WERI-Rb-1 (cell line): ENCODE results near the gene TIPARP.

Source experiments
- DNase-seq: peaks from one replicate; pipeline ENCODE4 v3.0.0-alpha.2; 2020
- H3K27ac ChIP-seq: fragments of 250-450 bp; sonication (Bioruptor Pico); 2 replicates; pipeline ENCODE4 v1.5.1; 2020; ENCODE audit warnings: mild to moderate bottlenecking, moderate library complexity
- H3K27me3 ChIP-seq: fragments of 250-450 bp; sonication (Bioruptor Pico); 2 replicates; pipeline ENCODE4 v1.5.1; 2021; ENCODE audit warnings: mild to moderate bottlenecking, low read depth, moderate library complexity; ENCODE audit not compliant: insufficient read depth, severe bottlenecking
- H3K36me3 ChIP-seq: fragments of 250-450 bp; sonication (Bioruptor Pico); 2 replicates; pipeline ENCODE4 v1.5.1; 2020; ENCODE audit warnings: mild to moderate bottlenecking, moderate library complexity
- H3K4me3 ChIP-seq: 2 replicates; pipeline ENCODE4 v1.5.1; 2011; ENCODE audit warnings: low read depth, mild to moderate bottlenecking, control low read depth, low read length
- H3K9me3 ChIP-seq: fragments of 250-450 bp; sonication (Bioruptor Pico); 2 replicates; pipeline ENCODE4 v1.5.1; 2021; ENCODE audit warnings: mild to moderate bottlenecking, moderate library complexity; ENCODE audit not compliant: severe bottlenecking
- TF ChIP-seq, protein P1 (sequence below): IDR thresholded peaks from 2 replicates; pipeline ENCODE4 v1.5.1; 2011; ENCODE audit warnings: low read depth, mild to moderate bottlenecking, control low read depth, inconsistent platforms, low read length

TIPARP gene

DNA sequence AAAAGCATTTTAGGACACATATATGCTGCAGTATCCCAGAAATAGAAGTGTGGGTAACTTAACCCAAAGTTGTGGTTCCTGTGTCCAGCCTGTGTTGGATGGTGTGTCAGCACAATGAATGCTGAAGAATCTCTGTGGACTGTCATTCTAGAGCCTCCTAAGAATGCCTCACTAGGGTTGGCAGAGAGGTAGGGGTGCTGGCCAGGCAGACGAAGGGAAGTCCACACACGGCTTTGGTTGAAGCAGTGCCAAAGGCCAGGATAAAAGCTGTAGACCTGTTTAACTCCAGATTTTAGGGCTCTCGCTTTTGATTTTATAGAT is 43.7 kb upstream of the TIPARP start:
- TF ChIP-seq, protein P1, sequence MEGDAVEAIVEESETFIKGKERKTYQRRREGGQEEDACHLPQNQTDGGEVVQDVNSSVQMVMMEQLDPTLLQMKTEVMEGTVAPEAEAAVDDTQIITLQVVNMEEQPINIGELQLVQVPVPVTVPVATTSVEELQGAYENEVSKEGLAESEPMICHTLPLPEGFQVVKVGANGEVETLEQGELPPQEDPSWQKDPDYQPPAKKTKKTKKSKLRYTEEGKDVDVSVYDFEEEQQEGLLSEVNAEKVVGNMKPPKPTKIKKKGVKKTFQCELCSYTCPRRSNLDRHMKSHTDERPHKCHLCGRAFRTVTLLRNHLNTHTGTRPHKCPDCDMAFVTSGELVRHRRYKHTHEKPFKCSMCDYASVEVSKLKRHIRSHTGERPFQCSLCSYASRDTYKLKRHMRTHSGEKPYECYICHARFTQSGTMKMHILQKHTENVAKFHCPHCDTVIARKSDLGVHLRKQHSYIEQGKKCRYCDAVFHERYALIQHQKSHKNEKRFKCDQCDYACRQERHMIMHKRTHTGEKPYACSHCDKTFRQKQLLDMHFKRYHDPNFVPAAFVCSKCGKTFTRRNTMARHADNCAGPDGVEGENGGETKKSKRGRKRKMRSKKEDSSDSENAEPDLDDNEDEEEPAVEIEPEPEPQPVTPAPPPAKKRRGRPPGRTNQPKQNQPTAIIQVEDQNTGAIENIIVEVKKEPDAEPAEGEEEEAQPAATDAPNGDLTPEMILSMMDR: no peak
- DNase-seq: no peak
- no peak overlapping the region for H3K4me3 ChIP-seq
- H3K27ac ChIP-seq: no peak overlapping the region
- H3K27me3 ChIP-seq: no peaks in the 10 kb centered on the region
- H3K36me3 ChIP-seq: no peaks in the 10 kb centered on the region
- no peaks in the 10 kb centered on the region for H3K9me3 ChIP-seq

DNA sequence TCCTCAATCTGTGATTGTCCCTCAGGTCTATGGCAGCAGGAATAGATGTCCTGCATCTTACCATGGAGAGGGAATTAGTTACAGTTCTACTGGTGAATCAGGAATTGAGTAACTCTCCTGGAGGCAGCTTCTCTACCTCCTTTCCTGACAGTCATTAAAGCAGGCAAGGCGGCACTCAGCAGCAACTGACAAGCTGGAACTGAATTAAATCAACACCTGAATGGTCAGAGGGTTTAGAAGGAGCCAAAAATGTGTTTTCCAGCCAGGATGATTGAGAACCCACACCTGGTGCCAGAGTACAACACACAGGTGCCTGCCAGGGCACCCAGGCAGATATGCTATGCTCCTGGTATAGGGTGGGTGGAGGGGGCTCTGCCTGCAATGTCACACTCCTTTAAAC is 43.1 kb upstream of the TIPARP start:
- Histone ChIP-seq H3K36me3 (no peaks in the 10 kb centered on the region), H3K9me3 (no peaks in the 10 kb centered on the region), H3K27me3 (no peaks in the 10 kb centered on the region), H3K27ac (no peak overlapping the region), H3K4me3 (no peak overlapping the region)
- DNase-seq: no peak
- TF ChIP-seq, protein P1: no peak

DNA sequence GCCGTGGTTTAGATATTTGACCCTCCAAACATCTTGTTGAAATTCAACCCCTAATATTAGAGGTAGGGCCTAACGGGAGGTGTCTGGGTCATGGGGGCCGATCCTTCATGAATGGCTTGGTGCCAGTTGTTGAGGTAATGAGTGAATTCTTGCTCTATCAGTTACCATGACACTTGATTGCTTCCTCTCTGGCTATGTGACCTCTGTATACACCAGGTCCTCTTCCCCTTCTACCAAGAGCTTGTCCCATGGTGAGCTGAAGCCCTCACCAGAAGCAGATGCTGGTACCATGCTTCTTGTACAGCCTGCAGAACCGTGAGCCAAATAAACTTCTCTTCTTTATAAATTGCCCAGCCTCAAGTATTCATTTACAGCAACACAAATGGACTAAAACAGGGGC is 41.8 kb upstream of the TIPARP start:
- H3K4me3 ChIP-seq: no peak overlapping the region
- H3K9me3 ChIP-seq: no peaks in the 10 kb centered on the region
- DNase-seq: no peak
- TF ChIP-seq, protein P1: no peak
- H3K27me3 ChIP-seq: no peaks in the 10 kb centered on the region
- no peaks in the 10 kb centered on the region for H3K36me3 ChIP-seq
- no peak overlapping the region for H3K27ac ChIP-seq

DNA sequence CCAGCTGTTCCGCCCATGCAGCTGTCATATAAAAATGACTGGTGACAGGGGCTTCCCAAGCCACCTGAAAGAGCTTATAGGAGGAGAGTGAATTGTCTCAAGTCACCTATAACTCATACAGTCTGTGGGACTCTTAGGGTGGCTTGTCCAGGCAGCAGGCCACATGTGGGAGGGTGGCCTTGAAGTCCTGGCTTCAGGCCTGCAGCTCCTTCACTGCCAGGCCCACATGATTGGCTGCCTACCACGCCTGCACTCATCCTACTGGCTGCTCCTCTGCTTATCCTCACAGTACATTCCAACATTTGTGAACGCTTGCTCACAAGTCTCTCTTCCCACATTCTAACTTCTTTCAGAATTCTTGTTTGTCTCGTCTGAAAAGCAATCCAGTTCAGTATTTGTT is 41.1 kb upstream of the TIPARP start:
- H3K27me3 ChIP-seq: no peaks in the 10 kb centered on the region
- DNase-seq: no peak
- H3K9me3 ChIP-seq: no peaks in the 10 kb centered on the region
- H3K36me3 ChIP-seq: no peaks in the 10 kb centered on the region
- H3K4me3 ChIP-seq: no peak overlapping the region
- H3K27ac ChIP-seq: no peak overlapping the region
- TF ChIP-seq, protein P1: no peak

DNA sequence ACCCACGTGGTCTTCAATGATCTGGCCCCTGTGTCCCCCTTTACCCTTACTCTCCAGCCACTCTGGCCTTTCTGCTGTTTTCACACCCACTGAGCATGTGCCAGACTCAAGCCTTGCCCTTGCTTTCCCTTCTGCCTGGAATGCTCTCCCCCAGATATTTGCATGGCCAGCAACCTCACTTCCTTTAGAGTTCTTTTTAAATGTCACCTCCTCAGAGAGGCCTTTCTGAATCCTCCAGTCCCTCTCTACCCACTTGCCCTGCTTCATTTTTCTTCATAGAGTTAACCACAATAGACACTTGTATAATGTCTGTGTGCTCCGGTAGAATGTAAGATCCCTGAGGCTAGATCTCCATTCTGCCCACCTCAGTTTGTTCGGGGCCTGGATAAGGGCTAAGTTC is 39.4 kb upstream of the TIPARP start:
- Histone ChIP-seq H3K27me3 (no peaks in the 10 kb centered on the region), H3K36me3 (no peaks in the 10 kb centered on the region), H3K27ac (no peak overlapping the region), H3K4me3 (no peak overlapping the region), H3K9me3 (no peaks in the 10 kb centered on the region)
- TF ChIP-seq, protein P1: no peak
- no peak for DNase-seq

DNA sequence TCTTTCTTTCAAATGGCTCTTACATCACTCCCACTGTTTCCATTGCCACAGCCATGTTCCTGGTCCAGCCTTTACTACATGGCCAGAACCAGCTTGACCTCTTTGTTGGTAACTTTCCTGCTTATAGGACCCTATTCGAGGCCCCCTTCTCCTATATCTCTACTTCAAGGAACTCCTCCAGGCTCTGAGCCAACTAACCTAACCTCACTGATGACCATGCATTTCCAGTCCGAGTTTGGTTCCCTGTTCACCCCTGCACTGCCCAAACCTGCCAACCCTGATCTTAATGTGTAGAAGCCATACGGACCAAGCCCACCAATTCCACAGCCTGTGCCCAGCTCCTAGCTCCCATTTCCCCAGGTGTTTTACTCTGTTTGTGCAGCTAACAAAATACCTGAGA is 38.4 kb upstream of the TIPARP start:
- TF ChIP-seq, protein P1: no peak
- Histone ChIP-seq H3K27ac (no peak overlapping the region), H3K36me3 (no peaks in the 10 kb centered on the region), H3K27me3 (no peaks in the 10 kb centered on the region), H3K4me3 (no peak overlapping the region), H3K9me3 (no peaks in the 10 kb centered on the region)
- DNase-seq: no peak
